HG03432 (cell line): ENCODE data around the gene USP24.

Experiments
- ATAC-seq: cut with Tn5 transposase; IDR thresholded peaks from one replicate; pipeline ENCODE4 v1.9.1; 2021; ENCODE audit warnings: mild to moderate bottlenecking, moderate library complexity; ENCODE audit not compliant: unreplicated experiment

USP24 gene

GRCh38 chr1:55073187-55073916 is 141.8 kb downstream of the USP24 start:
- peak; percentile 87 for ATAC-seq

- ATAC-seq = no peak
Measured at GRCh38 chr1:55071477-55071876, 143.7 kb downstream of the USP24 start.

- ATAC-seq = no peak
Measured at GRCh38 chr1:55070293-55071164, 144.6 kb downstream of the USP24 start.

- ATAC-seq = no peak
Measured at GRCh38 chr1:55069280-55069679, 145.9 kb downstream of the USP24 start.

GRCh38 chr1:55068638-55069037 is 146.5 kb downstream of the USP24 start:
- no peak for ATAC-seq

- ATAC-seq = no peak
Measured at GRCh38 chr1:55067914-55068313, 147.2 kb downstream of the USP24 start.

- no peak for ATAC-seq
Measured at GRCh38 chr1:55067022-55067778, 148.0 kb downstream of the USP24 start.

- ATAC-seq = no peak
Measured at GRCh38 chr1:55065648-55066047, 149.5 kb downstream of the USP24 start.

- ATAC-seq = no peak
Measured at GRCh38 chr1:55064861-55065263, 150.3 kb downstream of the USP24 start.

GRCh38 chr1:55064071-55064581 is 151.0 kb downstream of the USP24 start:
- ATAC-seq = no peak

- ATAC-seq = no peak
Measured at GRCh38 chr1:55063577-55063942, 151.6 kb downstream of the USP24 start.

- ATAC-seq = no peak
Measured at GRCh38 chr1:55062801-55063576, 152.2 kb downstream of the USP24 start.

GRCh38 chr1:55061706-55062321 is 153.3 kb downstream of the USP24 start:
- ATAC-seq = no peak

- no peak for ATAC-seq
Measured at GRCh38 chr1:55061000-55061705, 154.0 kb downstream of the USP24 start.

GRCh38 chr1:55060133-55060999 is 154.8 kb downstream of the USP24 start:
- ATAC-seq = peak; percentile 50

- ATAC-seq = no peak
Measured at GRCh38 chr1:55059302-55060132, 155.6 kb downstream of the USP24 start.

GRCh38 chr1:55057956-55058298 is 157.2 kb downstream of the USP24 start:
- no peak for ATAC-seq
